Activated B cell treated with CpG ODN at 0.5 μM for 24 hours (primary cell): ENCODE measurements around the gene ZSCAN16. TPM values are rescaled to one million over a fixed set of nuclear protein-coding genes. Genes with fewer than 3 reads are reported as not detected.

Source experiments
- ATAC-seq: fragments of 200-7000 bp; cut with Tn5 transposase; one replicate; pipeline ENCODE4 v1.10.0; 2021; ENCODE audit warnings: low read depth, mild to moderate bottlenecking, moderate library complexity
- CTCF ChIA-PET: fragments of 350-600 bp; sonication (Branson Sonifier 250); formaldehyde crosslinking; loops from one replicate; lab custom pipeline; 2021; ENCODE audit warnings: antibody characterized with exemption; lab: Charles Lee
- POLR2A ChIA-PET: fragments of 350-600 bp; sonication (Branson Sonifier 250); formaldehyde crosslinking; loops from one replicate; lab custom pipeline; 2021; ENCODE audit warnings: antibody characterized with exemption; lab: Charles Lee
- DNase-seq: peaks from one replicate; pipeline ENCODE4 v3.0.0; 2022
- H3K27ac Mint-ChIP-seq: one replicate; pipeline ENCODE4 v1.8.0; 2020; ENCODE audit warnings: mixed read lengths
- H3K27me3 Mint-ChIP-seq: one replicate; pipeline ENCODE4 v1.8.0; 2021; ENCODE audit warnings: mixed read lengths
- H3K36me3 Mint-ChIP-seq: one replicate; pipeline ENCODE4 v1.8.0; 2021; ENCODE audit warnings: low read depth, mixed read lengths
- H3K4me1 Mint-ChIP-seq: one replicate; pipeline ENCODE4 v1.8.0; 2021; ENCODE audit warnings: mixed read lengths
- H3K4me3 Mint-ChIP-seq: one replicate; pipeline ENCODE4 v1.8.0; 2020; ENCODE audit warnings: mild to moderate bottlenecking, mixed read lengths
- H3K9me3 Mint-ChIP-seq: one replicate; pipeline ENCODE4 v1.8.0; 2020; ENCODE audit warnings: mixed read lengths
- intact Hi-C: fragments of 100-400 bp; cut with micrococcal nuclease; formaldehyde crosslinking; loops from one replicate; pipeline ENCODE4 v1.15.1; 2024
- total RNA-seq: library from RNA; stranded (reverse); gene quantifications from 2 replicates; pipeline ENCODE4 v1.2.3, GENCODE V29; 2022
- TF ChIP-seq, protein P1 (sequence below): fragments of 200-600 bp; IDR thresholded peaks from one replicate; pipeline ENCODE4 v1.8.0; 2022; ENCODE audit warnings: antibody characterized with exemption, mild to moderate bottlenecking

The ZSCAN16 gene
- total RNA-seq, 1 donor from 2014 or later = 12.6 TPM

GRCh38 chr6:28154357-28154756 is 29.9 kb downstream of the ZSCAN16 start:
- POLR2A ChIA-PET = interaction anchor here (2.0 kb wide), 1 partner anchor 13 kb away, joined by 8 read pairs; the partner anchor contains the start of gene ZKSCAN8
- H3K27ac Mint-ChIP-seq = no peak overlapping the region
- H3K27me3 Mint-ChIP-seq = no peaks in the 10 kb centered on the region
- intact Hi-C loops = no loop called here
- H3K36me3 Mint-ChIP-seq = peaks cover 91% of the 10 kb centered on the region
- ATAC-seq (no peak), DNase-seq (no peak)
- peaks cover 8% of the 10 kb centered on the region for H3K9me3 Mint-ChIP-seq
- H3K4me1 Mint-ChIP-seq = no peaks in the 10 kb centered on the region
- no peak overlapping the region for H3K4me3 Mint-ChIP-seq
- CTCF ChIA-PET = interaction anchor here (1.0 kb wide), 1 partner anchor 202 kb away, joined by 3 read pairs; no protein-coding TSS in a partner anchor
- TF ChIP-seq, protein P1, sequence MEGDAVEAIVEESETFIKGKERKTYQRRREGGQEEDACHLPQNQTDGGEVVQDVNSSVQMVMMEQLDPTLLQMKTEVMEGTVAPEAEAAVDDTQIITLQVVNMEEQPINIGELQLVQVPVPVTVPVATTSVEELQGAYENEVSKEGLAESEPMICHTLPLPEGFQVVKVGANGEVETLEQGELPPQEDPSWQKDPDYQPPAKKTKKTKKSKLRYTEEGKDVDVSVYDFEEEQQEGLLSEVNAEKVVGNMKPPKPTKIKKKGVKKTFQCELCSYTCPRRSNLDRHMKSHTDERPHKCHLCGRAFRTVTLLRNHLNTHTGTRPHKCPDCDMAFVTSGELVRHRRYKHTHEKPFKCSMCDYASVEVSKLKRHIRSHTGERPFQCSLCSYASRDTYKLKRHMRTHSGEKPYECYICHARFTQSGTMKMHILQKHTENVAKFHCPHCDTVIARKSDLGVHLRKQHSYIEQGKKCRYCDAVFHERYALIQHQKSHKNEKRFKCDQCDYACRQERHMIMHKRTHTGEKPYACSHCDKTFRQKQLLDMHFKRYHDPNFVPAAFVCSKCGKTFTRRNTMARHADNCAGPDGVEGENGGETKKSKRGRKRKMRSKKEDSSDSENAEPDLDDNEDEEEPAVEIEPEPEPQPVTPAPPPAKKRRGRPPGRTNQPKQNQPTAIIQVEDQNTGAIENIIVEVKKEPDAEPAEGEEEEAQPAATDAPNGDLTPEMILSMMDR = no peak

DNA sequence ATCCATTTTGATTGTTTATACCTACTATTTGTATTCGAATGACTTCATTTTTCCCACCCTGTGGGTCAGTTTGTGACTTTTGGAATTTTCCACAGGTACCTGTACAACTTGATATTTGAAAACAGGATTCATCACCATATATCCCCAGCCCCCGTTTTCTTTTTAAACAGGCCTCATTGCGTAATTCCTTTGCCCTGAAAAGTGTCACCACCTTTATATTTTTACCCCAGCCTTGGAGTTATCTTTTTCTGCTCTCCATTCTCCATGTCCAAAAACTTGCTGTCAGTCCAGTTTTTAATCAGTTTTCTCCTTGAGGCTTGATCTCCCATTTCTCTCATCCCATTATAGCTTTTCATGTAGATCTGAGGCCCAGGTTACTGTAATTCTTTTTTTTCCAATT is 33.9 kb downstream of the ZSCAN16 start:
- CTCF ChIA-PET = no interaction called here
- H3K27me3 Mint-ChIP-seq = no peaks in the 10 kb centered on the region
- intact Hi-C loops = no loop called here

GRCh38 chr6:28159029-28159607 is 34.7 kb downstream of the ZSCAN16 start:
- Mint-ChIP-seq H3K27me3 (no peaks in the 10 kb centered on the region), H3K27ac (no peak overlapping the region), H3K36me3 (peaks cover 57% of the 10 kb centered on the region), H3K4me1 (peaks cover 16% of the 10 kb centered on the region), H3K9me3 (peaks cover 5% of the 10 kb centered on the region), H3K4me3 (no peak overlapping the region)
- ATAC-seq (no peak), DNase-seq (no peak)
- CTCF ChIA-PET = no interaction called here
- TF ChIP-seq, protein P1 = no peak
- intact Hi-C loops = no loop called here
- POLR2A ChIA-PET = no interaction called here

More for the DNA sequence above, 33.9 kb downstream of the ZSCAN16 start:
- ATAC-seq (no peak), DNase-seq (no peak)
- POLR2A ChIA-PET = no interaction called here
- TF ChIP-seq, protein P1 = no peak
- peaks cover 16% of the 10 kb centered on the region for H3K4me1 Mint-ChIP-seq
- peaks cover 65% of the 10 kb centered on the region for H3K36me3 Mint-ChIP-seq
- no peak overlapping the region for H3K27ac Mint-ChIP-seq
- peaks cover 6% of the 10 kb centered on the region for H3K9me3 Mint-ChIP-seq
- no peak overlapping the region for H3K4me3 Mint-ChIP-seq

DNA sequence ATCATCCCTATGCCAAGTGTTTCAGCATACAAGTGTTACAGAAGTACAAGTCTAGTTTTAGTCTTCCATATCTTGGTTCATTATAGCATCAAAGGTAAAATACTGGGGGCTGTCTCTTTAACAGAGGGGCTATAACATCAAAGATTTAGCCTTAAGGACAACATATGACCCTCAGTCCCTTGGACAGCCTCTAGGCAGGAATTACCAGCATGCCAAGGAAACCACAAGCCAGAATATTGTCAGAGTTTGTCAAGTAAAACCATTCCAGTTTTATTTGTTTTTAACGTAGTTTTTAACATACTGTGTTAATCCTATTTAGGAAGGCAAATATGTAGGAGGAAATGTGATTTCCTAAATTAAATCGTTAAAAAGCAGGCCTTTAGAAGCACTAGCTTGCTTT is 35.8 kb downstream of the ZSCAN16 start:
- Mint-ChIP-seq H3K9me3 (peaks cover 5% of the 10 kb centered on the region), H3K36me3 (peaks cover 45% of the 10 kb centered on the region), H3K4me3 (no peak overlapping the region), H3K27ac (no peak overlapping the region), H3K4me1 (peaks cover 16% of the 10 kb centered on the region), H3K27me3 (no peaks in the 10 kb centered on the region)
- DNase-seq = no peak
- TF ChIP-seq, protein P1 = no peak
- ChIA-PET CTCF (no interaction called here), POLR2A (no interaction called here)
- intact Hi-C loops = loop anchor here (2.0 to 5.0 kb wide), 2 partner anchors 23 to 57 kb away; no protein-coding TSS in a partner anchor
- no peak for ATAC-seq

- CTCF ChIA-PET = no interaction called here
- H3K4me1 Mint-ChIP-seq = peaks cover 16% of the 10 kb centered on the region
- intact Hi-C loops = loop anchor here (2.0 to 5.0 kb wide), 2 partner anchors 25 to 56 kb away; no protein-coding TSS in a partner anchor
- peak; percentile 96 for ATAC-seq
- H3K4me3 Mint-ChIP-seq = peak overlapping the region; percentile 81
- POLR2A ChIA-PET = interaction anchor here (0.5 to 1.7 kb wide), 8 partner anchors 20 to 1978 kb away, joined by 3 to 13 read pairs (median 4); partner anchors contain the start of genes ZKSCAN8 and ZSCAN26
- H3K36me3 Mint-ChIP-seq = peaks cover 32% of the 10 kb centered on the region
- peak; percentile 79 for DNase-seq
- no peaks in the 10 kb centered on the region for H3K27me3 Mint-ChIP-seq
- TF ChIP-seq, protein P1 = no peak
- H3K9me3 Mint-ChIP-seq = peaks cover 5% of the 10 kb centered on the region
- H3K27ac Mint-ChIP-seq = peak overlapping the region; percentile 62
These were observed 37.1 kb downstream of the ZSCAN16 start for GRCh38 chr6:28161410-28162079.
